OCI-LY3 (cell line): ENCODE measurements around the gene ABCC8.

Source experiments
- CTCF ChIP-seq: fragments of 200-600, 300-600 bp; sonication (generic); IDR thresholded peaks from 2 replicates; pipeline ENCODE4 v1.5.1; 2014; ENCODE audit warnings: antibody characterized with exemption, low read length, low read depth
- EZH2phosphoT487 ChIP-seq: fragments of 200-600 bp; shearing (Covaris generic); IDR thresholded peaks from 2 replicates; pipeline ENCODE4 v1.6.1; 2018; ENCODE audit warnings: antibody characterized with exemption, mixed run types, low read depth

DNA sequence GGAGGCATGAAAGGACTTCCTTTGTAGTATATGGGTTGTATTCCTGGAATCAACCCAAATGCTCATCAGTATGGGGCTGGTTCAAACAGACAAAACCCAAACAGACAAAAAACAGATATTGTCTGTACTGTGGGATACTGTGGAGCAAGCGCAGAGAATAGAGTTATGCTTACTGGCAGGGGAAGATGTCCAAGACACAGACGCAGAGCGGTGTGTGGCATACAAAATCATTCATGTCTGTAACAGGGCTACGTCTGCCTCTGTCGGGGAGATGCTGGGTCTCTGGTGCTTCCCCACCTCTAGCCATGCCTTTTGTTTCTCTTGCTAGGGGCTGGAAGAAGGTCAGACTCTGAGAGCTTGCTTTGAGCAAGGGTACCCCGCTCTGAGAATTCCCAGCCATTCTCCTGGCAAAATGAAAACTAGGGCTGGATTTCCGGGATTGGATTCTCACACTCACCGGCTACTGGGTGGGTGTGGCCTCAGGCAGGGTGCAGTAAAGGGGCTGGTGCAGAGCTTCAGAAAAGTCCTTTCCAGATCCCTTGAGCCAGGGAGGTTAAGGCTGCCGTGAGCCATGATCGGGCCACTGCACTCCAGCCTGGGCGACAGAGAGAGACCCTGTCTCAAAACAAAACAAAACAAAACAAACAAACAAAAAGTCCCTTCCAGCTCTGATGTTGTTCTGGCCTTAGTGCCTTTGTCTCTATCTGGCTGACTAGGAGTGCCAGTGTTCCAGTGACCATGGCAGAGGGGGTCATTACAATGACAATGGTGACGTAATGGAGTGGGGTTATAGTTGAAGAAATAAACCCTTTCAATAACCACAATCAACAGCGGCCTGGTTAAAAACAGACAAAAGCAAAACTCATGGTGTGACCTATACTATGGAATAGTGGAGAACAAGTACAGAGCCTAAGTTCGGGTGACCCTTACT is 2.9 kb upstream of the ABCC8 start:
- TF ChIP-seq CTCF (no peak), EZH2phosphoT487 (no peak)
